Measurements from ENCODE around the gene SLC22A23. TPM values are rescaled to one million over a fixed set of nuclear protein-coding genes. Genes with fewer than 3 reads are reported as not detected.

SLC22A23 gene
- total and polyA plus RNA-seq, 5 donors, result 2.3 to 6.4 (median 3.2) TPM

- H3K4me1 ChIP-seq (ENCODE audit: control insufficient read depth, insufficient read depth, low read length), result peaks cover 3% of the 10 kb centered on the region
- no peak for ATAC-seq
- H3K9me3 ChIP-seq (ENCODE audit: control insufficient read depth, low read length), result no peaks in the 10 kb centered on the region
- no peak overlapping the region for H3K4me3 ChIP-seq (ENCODE audit: low read length)
- H3K27ac ChIP-seq (ENCODE audit: low read length), result no peak overlapping the region
- intact Hi-C loops (cut with DNase I), result no loop called here
- WGBS, result 90% methylated on average over 9 of the region's 9 CpGs
- DNase-seq, result no peak
- H3K27me3 ChIP-seq (ENCODE audit: control insufficient read depth, insufficient read depth), result no peaks in the 10 kb centered on the region
Observed at GRCh38 chr6:3297006-3297405, 159.8 kb downstream of the SLC22A23 start.

GRCh38 chr6:3296537-3296936 lies 160.3 kb downstream of the SLC22A23 start:
- Histone ChIP-seq H3K4me3 (ENCODE audit: low read length) (no peak overlapping the region), H3K27ac (ENCODE audit: low read length) (no peak overlapping the region), H3K9me3 (ENCODE audit: control insufficient read depth, low read length) (no peaks in the 10 kb centered on the region), H3K27me3 (ENCODE audit: control insufficient read depth, insufficient read depth) (no peaks in the 10 kb centered on the region), H3K4me1 (ENCODE audit: control insufficient read depth, insufficient read depth, low read length) (peaks cover 3% of the 10 kb centered on the region)
- intact Hi-C loops (cut with DNase I), result no loop called here
- 85% methylated on average over 11 of the region's 11 CpGs for WGBS
- no peak for ATAC-seq
- DNase-seq, result peak in 1 of 3 donors; percentile 34

GRCh38 chr6:3296078-3296477 lies 160.8 kb downstream of the SLC22A23 start:
- whole genome bisulfite sequencing, result 75% methylated on average over 10 of the region's 10 CpGs
- H3K27me3 ChIP-seq (ENCODE audit: control insufficient read depth, insufficient read depth), result no peaks in the 10 kb centered on the region

GRCh38 chr6:3294921-3295871 lies 161.7 kb downstream of the SLC22A23 start:
- H3K27ac ChIP-seq (ENCODE audit: low read length), result no peak overlapping the region

More at GRCh38 chr6:3296078-3296477, 160.8 kb downstream of the SLC22A23 start:
- DNase-seq, result no peak
- H3K4me1 ChIP-seq (ENCODE audit: control insufficient read depth, insufficient read depth, low read length), result peaks cover 3% of the 10 kb centered on the region
- intact Hi-C loops (cut with DNase I), result no loop called here
- H3K27ac ChIP-seq (ENCODE audit: low read length), result no peak overlapping the region
- ATAC-seq, result no peak
- H3K9me3 ChIP-seq (ENCODE audit: control insufficient read depth, low read length), result no peaks in the 10 kb centered on the region
- H3K4me3 ChIP-seq (ENCODE audit: low read length), result no peak overlapping the region

GRCh38 chr6:3294396-3294795 lies 162.5 kb downstream of the SLC22A23 start:
- ATAC-seq (no peak), DNase-seq (no peak)
- Histone ChIP-seq H3K4me1 (ENCODE audit: control insufficient read depth, insufficient read depth, low read length) (peaks cover 3% of the 10 kb centered on the region), H3K9me3 (ENCODE audit: control insufficient read depth, low read length) (no peaks in the 10 kb centered on the region), H3K27me3 (ENCODE audit: control insufficient read depth, insufficient read depth) (no peaks in the 10 kb centered on the region), H3K27ac (ENCODE audit: low read length) (no peak overlapping the region), H3K4me3 (ENCODE audit: low read length) (no peak overlapping the region)
- intact Hi-C loops (cut with DNase I), result no loop called here
- WGBS, result 80% methylated on average over 8 of the region's 8 CpGs

More at GRCh38 chr6:3294921-3295871, 161.7 kb downstream of the SLC22A23 start:
- no peak overlapping the region for H3K4me3 ChIP-seq (ENCODE audit: low read length)
- intact Hi-C loops (cut with DNase I), result no loop called here
- WGBS, result 58% methylated on average over 29 of the region's 29 CpGs
- no peaks in the 10 kb centered on the region for H3K9me3 ChIP-seq (ENCODE audit: control insufficient read depth, low read length)
- peak in 1 of 3 donors; percentile 45 for DNase-seq
- peak; percentile 30 to 39 for ATAC-seq
- H3K27me3 ChIP-seq (ENCODE audit: control insufficient read depth, insufficient read depth), result no peaks in the 10 kb centered on the region
- H3K4me1 ChIP-seq (ENCODE audit: control insufficient read depth, insufficient read depth, low read length), result peaks cover 3% of the 10 kb centered on the region

- intact Hi-C loops (cut with DNase I), result no loop called here
- WGBS, result 65% methylated on average over 26 of the region's 26 CpGs
- no peak overlapping the region for H3K27ac ChIP-seq (ENCODE audit: low read length)
- DNase-seq (no peak), ATAC-seq (peak in 1 of 2 donors; percentile 22)
- H3K27me3 ChIP-seq (ENCODE audit: control insufficient read depth, insufficient read depth), result no peaks in the 10 kb centered on the region
- H3K4me1 ChIP-seq (ENCODE audit: control insufficient read depth, insufficient read depth, low read length), result peaks cover 3% of the 10 kb centered on the region
- no peak overlapping the region for H3K4me3 ChIP-seq (ENCODE audit: low read length)
- H3K9me3 ChIP-seq (ENCODE audit: control insufficient read depth, low read length), result no peaks in the 10 kb centered on the region
Observed at GRCh38 chr6:3293271-3294155, 163.3 kb downstream of the SLC22A23 start.

GRCh38 chr6:3292431-3293197 lies 164.2 kb downstream of the SLC22A23 start:
- no peak for ATAC-seq
- intact Hi-C loops (cut with DNase I), result no loop called here

GRCh38 chr6:3291987-3292386 lies 164.9 kb downstream of the SLC22A23 start:
- Histone ChIP-seq H3K27ac (ENCODE audit: low read length) (no peak overlapping the region), H3K4me3 (ENCODE audit: low read length) (no peak overlapping the region), H3K4me1 (ENCODE audit: control insufficient read depth, insufficient read depth, low read length) (peaks cover 3% of the 10 kb centered on the region), H3K9me3 (ENCODE audit: control insufficient read depth, low read length) (no peaks in the 10 kb centered on the region), H3K27me3 (ENCODE audit: control insufficient read depth, insufficient read depth) (no peaks in the 10 kb centered on the region)
- peak in 1 of 2 donors; percentile 19 for ATAC-seq
- 39% methylated on average over 7 of the region's 7 CpGs for WGBS
- DNase-seq, result no peak
- intact Hi-C loops (cut with DNase I), result no loop called here

More at GRCh38 chr6:3292431-3293197, 164.2 kb downstream of the SLC22A23 start:
- Histone ChIP-seq H3K27ac (ENCODE audit: low read length) (no peak overlapping the region), H3K4me1 (ENCODE audit: control insufficient read depth, insufficient read depth, low read length) (peaks cover 3% of the 10 kb centered on the region), H3K27me3 (ENCODE audit: control insufficient read depth, insufficient read depth) (no peaks in the 10 kb centered on the region), H3K9me3 (ENCODE audit: control insufficient read depth, low read length) (no peaks in the 10 kb centered on the region), H3K4me3 (ENCODE audit: low read length) (no peak overlapping the region)
- 83% methylated on average over 32 of the region's 32 CpGs for WGBS
- no peak for DNase-seq

- H3K9me3 ChIP-seq (ENCODE audit: control insufficient read depth, low read length), result no peaks in the 10 kb centered on the region
- WGBS, result 97% methylated on average over 4 of the region's 4 CpGs
- H3K4me3 ChIP-seq (ENCODE audit: low read length), result no peak overlapping the region
- intact Hi-C loops (cut with DNase I), result no loop called here
- H3K27ac ChIP-seq (ENCODE audit: low read length), result no peak overlapping the region
- no peak for DNase-seq
- no peak for ATAC-seq
- peaks cover 3% of the 10 kb centered on the region for H3K4me1 ChIP-seq (ENCODE audit: control insufficient read depth, insufficient read depth, low read length)
- no peaks in the 10 kb centered on the region for H3K27me3 ChIP-seq (ENCODE audit: control insufficient read depth, insufficient read depth)
Observed at GRCh38 chr6:3291346-3291745, 165.5 kb downstream of the SLC22A23 start.

- no peak for ATAC-seq
- no peaks in the 10 kb centered on the region for H3K9me3 ChIP-seq (ENCODE audit: control insufficient read depth, low read length)
- H3K27ac ChIP-seq (ENCODE audit: low read length), result no peak overlapping the region
- WGBS, result 80% methylated on average over 11 of the region's 11 CpGs
- H3K4me3 ChIP-seq (ENCODE audit: low read length), result no peak overlapping the region
- peak in 1 of 3 donors; percentile 46 for DNase-seq
- H3K27me3 ChIP-seq (ENCODE audit: control insufficient read depth, insufficient read depth), result no peaks in the 10 kb centered on the region
- peaks cover 3% of the 10 kb centered on the region for H3K4me1 ChIP-seq (ENCODE audit: control insufficient read depth, insufficient read depth, low read length)
- intact Hi-C loops (cut with DNase I), result no loop called here
Observed at GRCh38 chr6:3290931-3291211, 166.0 kb downstream of the SLC22A23 start.

All from right cardiac atrium (tissue), 5 donors.